Transverse colon (tissue), 4 donors: ENCODE data around the gene DHX34. TPM values are rescaled to one million over a fixed set of nuclear protein-coding genes. Genes with fewer than 3 reads are reported as not detected.
"Not testable (repeated sequence)": the region's sequence is repeated elsewhere in the genome, so short reads cannot be mapped to it uniquely, and the experiment has no call there.

ENCODE experiments used
- DNase-seq: peaks from one replicate; pipeline ENCODE4 v3.0.0-alpha.2; 2019
- H3K27ac ChIP-seq, 4 donors: fragments of 200-600 bp; sonication (generic); 2 replicates each; pipeline ENCODE4 v1.5.1; 2016 to 2018; ENCODE audit warnings: inconsistent platforms in 4 of 4
- H3K27me3 ChIP-seq: fragments of 200-600 bp; sonication (generic); 2 replicates; pipeline ENCODE4 v1.5.1; 2017; ENCODE audit warnings: inconsistent platforms
- H3K36me3 ChIP-seq, 4 donors: fragments of 200-600 bp; sonication (generic); 2 replicates each; pipeline ENCODE4 v1.5.1; 2017 to 2019; ENCODE audit warnings: inconsistent platforms in 4 of 4
- H3K4me1 ChIP-seq, 4 donors: fragments of 200-600 bp; sonication (generic); 2 replicates each; pipeline ENCODE4 v1.5.1; 2017 to 2020; ENCODE audit warnings: inconsistent platforms in 4 of 4
- H3K4me3 ChIP-seq, 4 donors: fragments of 200-600 bp; sonication (generic); 1 replicate in 1 of 4; 2 replicates in 3 of 4; pipeline versions ENCODE4 v1.5.1 to v1.6.1; 2017 to 2019; ENCODE audit warnings: inconsistent platforms in 4 of 4
- H3K9me3 ChIP-seq, 2 donors: fragments of 200-600 bp; sonication (generic); 2 replicates each; pipeline ENCODE4 v1.5.1; 2017 to 2019; ENCODE audit warnings: inconsistent platforms in 2 of 2
- EP300 ChIP-seq: sonication (generic); formaldehyde crosslinking; IDR thresholded peaks from one replicate; pipeline ENCODE4 v1.6.1; 2017; ENCODE audit warnings: antibody characterized with exemption, low read depth
- POLR2A ChIP-seq: fragments of 450-650 bp; IDR thresholded peaks from one replicate; pipeline ENCODE4 v1.6.1; 2016; ENCODE audit warnings: antibody characterized with exemption, mild to moderate bottlenecking, moderate library complexity
- POLR2AphosphoS5 ChIP-seq, 3 donors: sonication (generic); formaldehyde crosslinking; IDR thresholded peaks; one replicate each; pipeline ENCODE4 v1.6.1; 2016; ENCODE audit warnings: antibody characterized with exemption in 3 of 3
- WGBS, 2 donors: methylation state at CpG; one replicate each; pipeline ENCODE4 v1.1.5; 2018; ENCODE audit warnings: low coverage in 1 of 2; 5-methylcytosine and 5-hydroxymethylcytosine counted together
- in situ Hi-C, 4 donors: fragments of 200-750 bp; cut with MboI; loops; one replicate each; pipeline versions ENCODE4 v1.15.0 to v1.15.1; 2017; ENCODE audit warnings: low sequenced_read_pairs in 3 of 4, low pct_ligation_motif_present in 1 of 4, low pct_unique_long_range_greater_than_20kb in 1 of 4
- intact Hi-C: fragments of 100-400 bp; cut with DNase I; formaldehyde crosslinking; loops from one replicate; pipeline ENCODE4 v1.15.1; 2023; ENCODE audit warnings: low total_unique reads
- total RNA-seq, 4 donors: library from RNA; depleted of rRNA; stranded (reverse); fragments of >200 nt; gene quantifications; one replicate each; pipeline ENCODE4 v1.1.0, GENCODE V29; 2016
- TF ChIP-seq, protein P1 (sequence below), 5 experiments: fragments of 200-600 bp in 3 of 5; fragments of 450-650 bp in 2 of 5; sonication (generic) in 3 of 5; IDR thresholded peaks; 1 replicate in 2 of 5; 2 replicates in 3 of 5; pipeline ENCODE4 v1.5.1; 2016 to 2017; ENCODE audit warnings: antibody characterized with exemption in 5 of 5, inconsistent platforms in 3 of 5, mild to moderate bottlenecking in 2 of 5, moderate library complexity in 1 of 5

Gene DHX34
- total RNA-seq, 4 donors from 2014 or later: 12.4 to 30.3 (median 21.3) TPM

DNA sequence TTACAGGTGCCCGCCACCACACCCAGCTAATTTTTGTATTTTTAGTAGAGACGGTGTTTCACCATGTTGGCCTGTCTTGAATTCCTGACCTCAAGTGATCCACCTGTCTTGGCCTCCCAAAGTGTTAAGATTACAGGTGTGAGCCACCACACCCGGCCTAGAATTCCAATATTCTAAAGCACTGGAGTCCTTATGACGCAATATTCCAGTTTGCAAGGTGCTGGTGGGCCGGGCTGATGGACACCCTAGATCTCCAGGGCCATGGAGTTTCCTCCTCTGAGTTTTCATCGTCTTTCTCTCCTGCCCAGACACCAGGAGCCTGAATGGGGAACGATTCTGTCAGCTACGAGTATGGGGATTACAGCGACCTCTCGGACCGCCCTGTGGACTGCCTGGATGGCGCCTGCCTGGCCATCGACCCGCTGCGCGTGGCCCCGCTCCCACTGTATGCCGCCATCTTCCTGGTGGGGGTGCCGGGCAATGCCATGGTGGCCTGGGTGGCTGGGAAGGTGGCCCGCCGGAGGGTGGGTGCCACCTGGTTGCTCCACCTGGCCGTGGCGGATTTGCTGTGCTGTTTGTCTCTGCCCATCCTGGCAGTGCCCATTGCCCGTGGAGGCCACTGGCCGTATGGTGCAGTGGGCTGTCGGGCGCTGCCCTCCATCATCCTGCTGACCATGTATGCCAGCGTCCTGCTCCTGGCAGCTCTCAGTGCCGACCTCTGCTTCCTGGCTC is 8.5 kb upstream of the DHX34 start:
- H3K4me1 ChIP-seq: no peaks in the 10 kb centered on the region
- no peak overlapping the region for H3K27ac ChIP-seq
- intact Hi-C loops (no loop called here), in situ Hi-C loops (no loop called here)
- H3K9me3 ChIP-seq: no peaks in the 10 kb centered on the region
- TF ChIP-seq, protein P1, sequence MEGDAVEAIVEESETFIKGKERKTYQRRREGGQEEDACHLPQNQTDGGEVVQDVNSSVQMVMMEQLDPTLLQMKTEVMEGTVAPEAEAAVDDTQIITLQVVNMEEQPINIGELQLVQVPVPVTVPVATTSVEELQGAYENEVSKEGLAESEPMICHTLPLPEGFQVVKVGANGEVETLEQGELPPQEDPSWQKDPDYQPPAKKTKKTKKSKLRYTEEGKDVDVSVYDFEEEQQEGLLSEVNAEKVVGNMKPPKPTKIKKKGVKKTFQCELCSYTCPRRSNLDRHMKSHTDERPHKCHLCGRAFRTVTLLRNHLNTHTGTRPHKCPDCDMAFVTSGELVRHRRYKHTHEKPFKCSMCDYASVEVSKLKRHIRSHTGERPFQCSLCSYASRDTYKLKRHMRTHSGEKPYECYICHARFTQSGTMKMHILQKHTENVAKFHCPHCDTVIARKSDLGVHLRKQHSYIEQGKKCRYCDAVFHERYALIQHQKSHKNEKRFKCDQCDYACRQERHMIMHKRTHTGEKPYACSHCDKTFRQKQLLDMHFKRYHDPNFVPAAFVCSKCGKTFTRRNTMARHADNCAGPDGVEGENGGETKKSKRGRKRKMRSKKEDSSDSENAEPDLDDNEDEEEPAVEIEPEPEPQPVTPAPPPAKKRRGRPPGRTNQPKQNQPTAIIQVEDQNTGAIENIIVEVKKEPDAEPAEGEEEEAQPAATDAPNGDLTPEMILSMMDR (IDR thresholded peaks at IDR 0.05): no peak
- no peak for TF ChIP-seq EP300
- no peak for TF ChIP-seq POLR2A
- no peak for TF ChIP-seq POLR2AphosphoS5 (IDR thresholded peaks at IDR 0.05)
- 80 to 93% methylated on average over 1 to 29 of the region's 29 CpGs for whole genome bisulfite sequencing, 2 donors
- DNase-seq: no peak
- H3K27me3 ChIP-seq: no peaks in the 10 kb centered on the region
- H3K4me3 ChIP-seq: no peak overlapping the region
- H3K36me3 ChIP-seq: no peaks in the 10 kb centered on the region

DNA sequence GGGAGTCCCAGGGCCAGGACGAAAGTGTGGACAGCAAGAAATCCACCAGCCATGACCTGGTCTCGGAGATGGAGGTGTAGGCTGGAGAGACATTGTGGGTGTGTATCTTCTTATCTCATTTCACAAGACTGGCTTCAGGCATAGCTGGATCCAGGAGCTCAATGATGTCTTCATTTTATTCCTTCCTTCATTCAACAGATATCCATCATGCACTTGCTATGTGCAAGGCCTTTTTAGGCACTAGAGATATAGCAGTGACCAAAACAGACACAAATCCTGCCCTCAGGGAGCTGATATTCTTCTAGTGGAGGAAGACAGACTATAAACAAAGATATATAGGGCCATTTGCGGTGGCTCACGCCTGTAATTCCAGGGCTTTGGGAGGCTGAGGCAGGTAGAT is 7.4 kb upstream of the DHX34 start:
- Histone ChIP-seq H3K36me3 (no peaks in the 10 kb centered on the region), H3K9me3 (no peaks in the 10 kb centered on the region), H3K27ac (no peak overlapping the region), H3K4me3 (no peak overlapping the region), H3K27me3 (no peaks in the 10 kb centered on the region), H3K4me1 (no peaks in the 10 kb centered on the region)
- TF ChIP-seq, protein P1 (IDR thresholded peaks at IDR 0.05): no peak
- TF ChIP-seq EP300: no peak
- TF ChIP-seq POLR2A: no peak
- no peak for TF ChIP-seq POLR2AphosphoS5 (IDR thresholded peaks at IDR 0.05)
- WGBS, 2 donors: 93 to 100% methylated on average over 1 to 4 of the region's 4 CpGs
- no peak for DNase-seq
- in situ Hi-C loops: no loop called here
- intact Hi-C loops: no loop called here

DNA sequence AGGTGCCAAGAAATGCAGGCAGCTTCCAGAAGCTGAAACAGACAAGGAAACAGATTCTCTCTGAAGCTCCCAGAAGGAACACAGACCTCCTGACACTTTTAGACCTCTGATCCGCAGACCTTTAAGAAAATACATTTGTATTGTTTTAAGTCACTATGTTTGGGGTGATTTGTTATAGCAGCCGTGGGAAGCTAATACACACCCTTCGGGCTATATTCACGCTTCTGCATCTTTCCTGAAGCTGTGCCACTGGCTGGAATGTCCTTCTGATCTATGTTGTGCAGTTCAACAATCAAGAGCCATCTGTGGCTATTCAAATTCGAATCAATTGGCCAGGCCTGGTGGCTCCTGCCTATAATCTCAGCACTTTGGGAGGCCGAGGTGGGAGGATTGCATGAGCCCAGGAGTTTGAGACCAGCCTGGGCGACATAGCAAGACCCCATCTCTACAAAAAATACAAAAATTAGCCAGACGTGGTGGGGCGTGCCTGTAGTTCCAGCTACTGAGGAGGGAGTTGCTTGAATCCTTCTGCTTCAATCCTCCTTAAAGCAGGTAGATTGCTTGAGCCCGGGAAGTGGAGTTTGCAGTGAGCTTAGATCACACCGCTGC is 5.8 kb upstream of the DHX34 start:
- Histone ChIP-seq H3K4me3 (no peak overlapping the region), H3K9me3 (no peaks in the 10 kb centered on the region), H3K27me3 (no peaks in the 10 kb centered on the region), H3K27ac (no peak overlapping the region), H3K36me3 (no peaks in the 10 kb centered on the region), H3K4me1 (no peaks in the 10 kb centered on the region)
- DNase-seq: no peak
- in situ Hi-C loops: no loop called here
- 88 to 92% methylated on average over 11 of the region's 11 CpGs for WGBS, 2 donors
- intact Hi-C loops: no loop called here
- no peak for TF ChIP-seq POLR2AphosphoS5 (IDR thresholded peaks at IDR 0.05)
- TF ChIP-seq EP300: no peak
- TF ChIP-seq, protein P1 (IDR thresholded peaks at IDR 0.05): no peak
- TF ChIP-seq POLR2A: no peak

DNA sequence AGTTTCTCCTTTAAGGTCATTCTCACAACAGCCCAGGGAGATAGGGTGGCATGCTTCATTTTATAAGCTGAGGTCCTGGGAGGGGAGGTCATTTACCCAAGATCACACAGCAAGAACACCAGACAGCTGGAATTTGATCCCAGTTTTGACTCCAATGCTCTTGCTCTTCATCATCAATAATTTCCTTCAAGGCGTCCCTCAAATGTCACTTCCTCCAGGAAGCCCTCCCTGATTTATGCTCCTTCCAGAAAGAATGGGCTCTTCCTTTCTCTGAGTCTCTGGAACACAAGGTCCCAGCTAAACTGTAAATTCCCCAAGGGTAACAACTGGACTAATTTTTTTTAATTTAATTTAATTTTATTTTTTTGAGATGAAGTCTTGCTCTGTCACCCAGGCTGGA is 4.7 kb upstream of the DHX34 start:
- TF ChIP-seq POLR2AphosphoS5 (IDR thresholded peaks at IDR 0.05): no peak
- no peak for TF ChIP-seq EP300
- TF ChIP-seq POLR2A: no peak
- TF ChIP-seq, protein P1 (IDR thresholded peaks at IDR 0.05): no peak
- Histone ChIP-seq H3K27me3 (no peaks in the 10 kb centered on the region), H3K27ac (no peak overlapping the region), H3K36me3 (no peaks in the 10 kb centered on the region), H3K9me3 (no peaks in the 10 kb centered on the region), H3K4me3 (no peak overlapping the region), H3K4me1 (peaks cover 0 to 5% (median 2%) of the 10 kb centered on the region in 4 donors)
- in situ Hi-C loops: no loop called here
- no peak for DNase-seq
- intact Hi-C loops: no loop called here
- WGBS, 2 donors: 86% methylated on average over 1 of the region's 1 CpG; no CpG with 5 or more reads in 1 of the 2 donors

- H3K4me3 ChIP-seq, H3K27ac ChIP-seq, H3K9me3 ChIP-seq, intact Hi-C loops, in situ Hi-C loops, DNase-seq, H3K36me3 ChIP-seq, H3K27me3 ChIP-seq: not testable (repeated sequence)
- WGBS, 2 donors: 84% methylated on average over 6 of the region's 6 CpGs; no CpG with 5 or more reads in 1 of the 2 donors
- peaks cover 4 to 19% (median 10%) of the 10 kb centered on the region in 4 donors for H3K4me1 ChIP-seq
Observed at GRCh38 chr19:47346024-47346423, 3.1 kb upstream of the DHX34 start.
